Pancreas (tissue), 10 donors: ENCODE results near the gene FCER2. TPM values are rescaled to one million over a fixed set of nuclear protein-coding genes. Genes with fewer than 3 reads are reported as not detected.

Experiments
- ATAC-seq, 4 donors: fragments of 200-7000 bp; cut with Tn5 transposase; one replicate each; pipeline versions ENCODE4 v1.8.0 to v1.9.1; 2020; ENCODE audit warnings: mild to moderate bottlenecking in 4 of 4, moderate library complexity in 4 of 4
- DNase-seq, 6 donors: peaks; one replicate each; pipeline ENCODE4 v3.0.0-alpha.2; 2020
- FAIRE-seq: peaks from 2 replicates; lab custom pipeline; 2012; peaks lifted over from hg19 to GRCh38; lab: Jason Lieb, UNC
- H3K27ac ChIP-seq, 4 donors: fragments of 200-600 bp; sonication (generic); 1 replicate in 3 of 4; 2 replicates in 1 of 4; pipeline versions ENCODE4 v1.5.0 to v1.8.0; 2020
- H3K27me3 ChIP-seq, 4 donors: fragments of 200-600 bp; one replicate each; pipeline ENCODE4 v1.8.0; 2021
- H3K36me3 ChIP-seq, 3 donors: fragments of 200-600 bp; sonication (generic) in 1 of 3; one replicate each; pipeline versions ENCODE4 v1.5.0 to v1.8.0; 2020 to 2021
- H3K4me1 ChIP-seq, 3 donors: fragments of 200-600 bp; one replicate each; pipeline ENCODE4 v1.8.0; 2021
- H3K4me3 ChIP-seq, 4 donors: fragments of 200-600 bp; sonication (generic) in 2 of 4; one replicate each; pipeline versions ENCODE4 v1.5.0 to v1.8.0; 2020 to 2021
- H3K9me3 ChIP-seq, 4 donors: fragments of 200-600 bp; one replicate each; pipeline ENCODE4 v1.8.0; 2021
- CTCF ChIP-seq, 4 donors: fragments of 200-600 bp; sonication (generic) in 3 of 4; IDR thresholded peaks; one replicate each; pipeline versions ENCODE4 v1.5.0 to v1.8.0; 2021; ENCODE audit warnings: antibody characterized with exemption in 4 of 4
- WGBS, 2 donors: extraction: QIAGEN DNeasy Blood & Tissue Kit; methylation state at CpG; one replicate each; pipeline ENCODE4 v1.1.7; 2013; 5-methylcytosine and 5-hydroxymethylcytosine counted together
- intact Hi-C, 3 donors: fragments of 100-400 bp; cut with DNase I; formaldehyde crosslinking; loops; one replicate each; pipeline versions ENCODE4 v1.11.1 to v1.14.2; 2022
- polyA plus RNA-seq, 2 donors: library from polyadenylated mRNA; stranded (reverse); fragments of 200-250 nt; gene quantifications; one replicate each; pipeline ENCODE4 v1.2.3, GENCODE V29; 2013
- total RNA-seq, 6 donors: library from RNA; stranded (reverse); fragmentation: NEBNext Ultra II Directional in 4 of 6; extraction: Animal tissue kit (Norgen Biotek cat#: 25700) in 4 of 6; gene quantifications; one replicate each; pipeline versions ENCODE4 v1.2.1 to v1.2.4, GENCODE V29; 2021 to 2023
- donor health status: healthy with polysubstance abuse.
- donor health status: DM: no; HTN: no; CAD: no; lungs with moderate emphysema.
- donor health status: DM: no; HTN: no; CAD: no.
- donor health status: control.
- donor health status: control.
- donor health status: Bipolar disorder and iron deficiency.
- donor health status: DM: yes; HTN: yes; CAD: no.
- donor health status: DM: no; HTN: no; CAD: no.
- donor health status: DM: no; HTN: no; CAD: no.
- donor health status: DM: yes; HTN: yes; CAD: no.

FCER2 gene
- total and polyA plus RNA-seq, 8 donors, result 0.08 to 0.51 (median 0.19) TPM; not detected in 5

- intact Hi-C loops, result no loop called here
- Histone ChIP-seq H3K9me3 (no peaks in the 10 kb centered on the region), H3K27ac (no peak overlapping the region), H3K4me1 (no peaks in the 10 kb centered on the region), H3K27me3 (no peaks in the 10 kb centered on the region), H3K4me3 (no peak overlapping the region), H3K36me3 (no peaks in the 10 kb centered on the region)
- no peak for DNase-seq
- no peak for TF ChIP-seq CTCF (IDR thresholded peaks at IDR 0.05)
- ATAC-seq, result no peak
- WGBS, 2 donors, result 60 to 67% methylated on average over 11 of the region's 11 CpGs
- no peak for FAIRE-seq
Measured at GRCh38 chr19:7742991-7743390, 41.1 kb upstream of the FCER2 start.

GRCh38 chr19:7742575-7742974 is 40.6 kb upstream of the FCER2 start:
- DNase-seq (no peak), FAIRE-seq (no peak), ATAC-seq (no peak)
- Histone ChIP-seq H3K4me3 (no peak overlapping the region), H3K36me3 (no peaks in the 10 kb centered on the region), H3K4me1 (no peaks in the 10 kb centered on the region), H3K27ac (no peak overlapping the region), H3K9me3 (no peaks in the 10 kb centered on the region), H3K27me3 (no peaks in the 10 kb centered on the region)
- no peak for TF ChIP-seq CTCF (IDR thresholded peaks at IDR 0.05)
- intact Hi-C loops, result no loop called here
- WGBS, 2 donors, result 55 to 63% methylated on average over 2 of the region's 2 CpGs

DNA sequence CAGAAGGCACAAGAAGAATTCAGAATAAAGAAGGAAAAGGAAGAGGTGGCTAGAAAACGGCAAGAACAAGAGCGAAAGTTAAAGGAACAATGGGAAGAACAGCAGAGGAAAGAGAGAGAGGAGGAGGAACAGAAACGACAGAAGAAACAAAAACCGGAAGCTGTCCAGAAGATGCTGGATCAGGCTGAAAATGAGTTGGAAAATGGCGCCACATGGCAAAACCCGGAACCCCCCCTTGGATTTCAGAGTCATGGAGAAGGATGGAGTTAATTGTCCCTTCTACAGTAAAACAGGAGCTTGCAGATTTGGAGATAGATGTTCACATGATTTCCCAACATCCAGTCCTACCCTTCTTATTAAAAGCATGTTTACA is 38.7 kb upstream of the FCER2 start:
- H3K4me1 ChIP-seq, result no peaks in the 10 kb centered on the region
- WGBS, 2 donors, result 60 to 76% methylated on average over 6 of the region's 6 CpGs
- no peaks in the 10 kb centered on the region for H3K27me3 ChIP-seq
- ATAC-seq, result no peak
- no peaks in the 10 kb centered on the region for H3K36me3 ChIP-seq
- H3K9me3 ChIP-seq, result no peaks in the 10 kb centered on the region
- H3K4me3 ChIP-seq, result no peak overlapping the region
- no peak for DNase-seq
- TF ChIP-seq CTCF (IDR thresholded peaks at IDR 0.05), result no peak
- intact Hi-C loops, result no loop called here
- no peak for FAIRE-seq
- no peak overlapping the region for H3K27ac ChIP-seq

DNA sequence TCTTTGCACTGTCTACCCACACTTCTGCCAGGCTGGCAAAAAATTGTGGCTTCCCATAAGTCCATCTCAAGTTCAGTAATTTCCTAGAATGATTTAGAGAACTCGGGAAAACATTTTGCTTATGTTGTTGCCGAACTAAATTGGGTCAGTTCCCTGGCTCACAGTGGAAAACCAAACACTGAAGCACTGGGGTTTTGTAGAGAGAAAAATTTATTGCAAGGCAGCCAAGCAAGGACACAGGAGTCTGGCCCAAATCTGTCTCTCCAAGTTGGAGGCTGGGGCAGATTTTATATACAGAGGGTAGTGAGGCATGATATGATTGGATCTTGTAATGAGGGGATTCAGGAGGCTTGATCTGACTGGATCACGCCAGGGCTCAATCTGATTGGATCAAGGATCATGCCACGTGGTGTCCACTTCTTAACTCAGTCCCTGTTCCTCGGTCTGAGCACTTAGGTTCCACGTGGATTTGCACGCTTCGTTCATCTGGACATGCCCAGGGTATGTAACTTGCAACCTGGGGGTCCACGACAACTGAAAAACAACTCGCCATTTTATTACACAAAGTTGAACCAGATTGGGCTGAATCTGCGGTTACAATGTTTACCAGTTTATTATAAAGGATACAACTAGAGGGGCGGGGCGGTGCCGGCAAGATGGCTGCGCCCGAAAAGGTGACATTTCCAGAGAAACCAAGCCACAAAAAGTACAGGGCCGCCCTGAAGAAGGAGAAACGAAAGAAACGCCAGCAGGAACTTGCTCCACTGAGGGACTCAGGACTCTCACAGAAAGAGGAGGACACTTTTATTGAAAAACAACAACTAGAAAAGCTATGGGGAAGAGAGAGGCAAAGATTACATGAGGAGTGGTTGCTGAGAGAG is 38.1 kb upstream of the FCER2 start:
- no peak for TF ChIP-seq CTCF (IDR thresholded peaks at IDR 0.05)
- Histone ChIP-seq H3K4me1 (no peaks in the 10 kb centered on the region), H3K27ac (no peak overlapping the region), H3K36me3 (no peaks in the 10 kb centered on the region), H3K9me3 (no peaks in the 10 kb centered on the region), H3K27me3 (no peaks in the 10 kb centered on the region), H3K4me3 (no peak overlapping the region)
- DNase-seq, result no peak
- FAIRE-seq, result no peak
- WGBS, 2 donors, result 59 to 67% methylated on average over 19 of the region's 19 CpGs
- ATAC-seq, result no peak
- intact Hi-C loops, result no loop called here

GRCh38 chr19:7739211-7739755 is 37.4 kb upstream of the FCER2 start:
- no peaks in the 10 kb centered on the region for H3K36me3 ChIP-seq
- DNase-seq (no peak), ATAC-seq (no peak), FAIRE-seq (no peak)
- H3K9me3 ChIP-seq, result no peaks in the 10 kb centered on the region
- H3K4me3 ChIP-seq, result no peak overlapping the region
- no peak overlapping the region for H3K27ac ChIP-seq
- intact Hi-C loops, result no loop called here
- TF ChIP-seq CTCF (IDR thresholded peaks at IDR 0.05), result no peak
- 26 to 51% methylated on average over 2 of the region's 2 CpGs for WGBS, 2 donors
- no peaks in the 10 kb centered on the region for H3K27me3 ChIP-seq
- H3K4me1 ChIP-seq, result no peaks in the 10 kb centered on the region
